Brain microvascular endothelial cell (primary cell): ENCODE measurements around the gene TEKT3.

Source experiments
- DNase-seq: peaks from one replicate; pipeline ENCODE4 v3.0.0-alpha.2; 2020
- H3K27ac ChIP-seq: fragments of 250-450 bp; sonication (Bioruptor Pico); 2 replicates; pipeline ENCODE4 v1.5.1; 2020; ENCODE audit warnings: mild to moderate bottlenecking, moderate library complexity
- H3K27me3 ChIP-seq: fragments of 250-450 bp; sonication (Bioruptor Pico); replicated peaks from 2 replicates; pipeline ENCODE4 v1.5.1; 2020; ENCODE audit warnings: mild to moderate bottlenecking
- H3K36me3 ChIP-seq: fragments of 250-450 bp; sonication (Bioruptor Pico); replicated peaks from 2 replicates; pipeline ENCODE4 v1.5.1; 2020; ENCODE audit warnings: mild to moderate bottlenecking
- H3K4me3 ChIP-seq: 2 replicates; pipeline ENCODE4 v1.5.1; 2011; ENCODE audit warnings: low read depth, mild to moderate bottlenecking, control low read depth, low read length, moderate library complexity
- CTCF ChIP-seq: IDR thresholded peaks from 2 replicates; pipeline ENCODE4 v1.5.1; 2011; ENCODE audit warnings: low read depth, mild to moderate bottlenecking, moderate library complexity, low read length, control low read depth, inconsistent platforms; ENCODE audit errors: missing control alignments
- in situ Hi-C: cut with HindIII; loops from 2 replicates; pipeline ENCODE4 v1.10.0; 2017; ENCODE audit warnings: low sequenced_read_pairs, low pct_ligation_motif_present

Gene TEKT3

GRCh38 chr17:15273141-15273793, 68.1 kb downstream of the TEKT3 start:
- Histone ChIP-seq H3K27me3 (no peaks in the 10 kb centered on the region), H3K4me3 (no peak overlapping the region), H3K27ac (peak overlapping the region; percentile 85), H3K36me3 (no peaks in the 10 kb centered on the region)
- DNase-seq: peak; percentile 93
- peak; percentile 7 for TF ChIP-seq CTCF
- in situ Hi-C loops: no loop called here

- Histone ChIP-seq H3K27me3 (no peaks in the 10 kb centered on the region), H3K27ac (peak overlapping the region; percentile 85), H3K36me3 (no peaks in the 10 kb centered on the region), H3K4me3 (no peak overlapping the region)
- TF ChIP-seq CTCF: no peak
- DNase-seq: no peak
- in situ Hi-C loops: no loop called here
Measured at GRCh38 chr17:15271741-15272140, 69.7 kb downstream of the TEKT3 start.

GRCh38 chr17:15270628-15271381, 70.6 kb downstream of the TEKT3 start:
- no peak for TF ChIP-seq CTCF
- in situ Hi-C loops: no loop called here
- no peak overlapping the region for H3K27ac ChIP-seq
- DNase-seq: no peak
- no peaks in the 10 kb centered on the region for H3K27me3 ChIP-seq
- H3K4me3 ChIP-seq: no peak overlapping the region
- H3K36me3 ChIP-seq: no peaks in the 10 kb centered on the region

- no peak for DNase-seq
- H3K36me3 ChIP-seq: no peaks in the 10 kb centered on the region
- H3K27ac ChIP-seq: no peak overlapping the region
- in situ Hi-C loops: no loop called here
- H3K27me3 ChIP-seq: no peaks in the 10 kb centered on the region
- no peak overlapping the region for H3K4me3 ChIP-seq
- no peak for TF ChIP-seq CTCF
Measured at GRCh38 chr17:15269780-15270089, 71.7 kb downstream of the TEKT3 start.

GRCh38 chr17:15269087-15269779, 72.2 kb downstream of the TEKT3 start:
- no peak for TF ChIP-seq CTCF
- H3K4me3 ChIP-seq: no peak overlapping the region
- DNase-seq: no peak
- no peak overlapping the region for H3K27ac ChIP-seq
- in situ Hi-C loops: no loop called here
- H3K36me3 ChIP-seq: no peaks in the 10 kb centered on the region
- no peaks in the 10 kb centered on the region for H3K27me3 ChIP-seq
